HG02571 (cell line): Measurements from ENCODE around the gene KRAS.
A peak's percentile ranks its signal among the peaks of the same experiment; 100 is the strongest.

Experiments
- ATAC-seq: cut with Tn5 transposase; IDR thresholded peaks from one replicate; pipeline ENCODE4 v1.9.1; 2021; ENCODE audit warnings: mild to moderate bottlenecking, moderate library complexity; ENCODE audit not compliant: unreplicated experiment

The KRAS gene

GRCh38 chr12:25250744-25251730 is at the start of gene KRAS:
Gene KRAS (minus strand): TSS chr12:25250929.
- ATAC-seq: peak; percentile 77

- no peak for ATAC-seq
These were observed 45.7 kb upstream of the KRAS start for GRCh38 chr12:25296381-25296780.

GRCh38 chr12:25295361-25295760 is 44.6 kb upstream of the KRAS start:
- no peak for ATAC-seq

- no peak for ATAC-seq
These were observed 42.9 kb upstream of the KRAS start for GRCh38 chr12:25293653-25294052.

GRCh38 chr12:25292810-25293221 is 42.1 kb upstream of the KRAS start:
- peak; percentile 58 for ATAC-seq

GRCh38 chr12:25287610-25288009 is 36.9 kb upstream of the KRAS start:
- ATAC-seq: no peak

- ATAC-seq: no peak
These were observed 36.1 kb upstream of the KRAS start for GRCh38 chr12:25286837-25287236.

- ATAC-seq: no peak
These were observed 33.3 kb upstream of the KRAS start for GRCh38 chr12:25284024-25284423.

GRCh38 chr12:25283006-25283405 is 32.3 kb upstream of the KRAS start:
- ATAC-seq: no peak

- no peak for ATAC-seq
These were observed 29.4 kb upstream of the KRAS start for GRCh38 chr12:25280082-25280481.

- no peak for ATAC-seq
These were observed 27.5 kb upstream of the KRAS start for GRCh38 chr12:25278269-25278668.

- ATAC-seq: no peak
These were observed 25.6 kb upstream of the KRAS start for GRCh38 chr12:25276199-25276937.

- no peak for ATAC-seq
These were observed 20.9 kb upstream of the KRAS start for GRCh38 chr12:25271486-25272098.

GRCh38 chr12:25269701-25270100 is 19.0 kb upstream of the KRAS start:
- ATAC-seq: peak; percentile 64

GRCh38 chr12:25266497-25266896 is 15.8 kb upstream of the KRAS start:
- ATAC-seq: no peak

- ATAC-seq: no peak
These were observed 14.1 kb upstream of the KRAS start for GRCh38 chr12:25264862-25265261.

- ATAC-seq: no peak
These were observed 13.4 kb upstream of the KRAS start for GRCh38 chr12:25264114-25264513.

GRCh38 chr12:25263594-25263993 is 12.9 kb upstream of the KRAS start:
- no peak for ATAC-seq

GRCh38 chr12:25262389-25263074 is 11.8 kb upstream of the KRAS start:
- ATAC-seq: no peak

GRCh38 chr12:25257590-25258324 is 7.0 kb upstream of the KRAS start:
- ATAC-seq: no peak
